Activated naive CD4-positive, alpha-beta T cell treated with anti-CD3 and anti-CD28 coated beads for 36 hours (primary cell): ENCODE data around the gene PSME1. TPM values are rescaled to one million over a fixed set of nuclear protein-coding genes. Genes with fewer than 3 reads are reported as not detected.

ENCODE experiments used
- CTCF ChIA-PET: fragments of 350-600 bp; sonication (Branson Sonifier 250); formaldehyde crosslinking; loops from one replicate; lab custom pipeline; 2021; ENCODE audit warnings: antibody characterized with exemption; lab: Charles Lee
- DNase-seq: peaks from one replicate; pipeline ENCODE4 v3.0.0-alpha.2; 2020
- H3K27ac Mint-ChIP-seq: one replicate; pipeline ENCODE4 v1.8.0; 2021; ENCODE audit warnings: mild to moderate bottlenecking, mixed read lengths
- H3K27me3 Mint-ChIP-seq: one replicate; pipeline ENCODE4 v1.8.0; 2021; ENCODE audit warnings: low read depth, mixed read lengths
- H3K36me3 Mint-ChIP-seq: one replicate; pipeline ENCODE4 v1.8.0; 2021; ENCODE audit warnings: low read depth, mixed read lengths
- H3K4me1 Mint-ChIP-seq: one replicate; pipeline ENCODE4 v1.8.0; 2021; ENCODE audit warnings: low read depth, mixed read lengths
- H3K4me3 Mint-ChIP-seq: one replicate; pipeline ENCODE4 v1.8.0; 2021; ENCODE audit warnings: mild to moderate bottlenecking, moderate library complexity, mixed read lengths
- H3K9me3 Mint-ChIP-seq: one replicate; pipeline ENCODE4 v1.8.0; 2021; ENCODE audit warnings: mixed read lengths
- intact Hi-C: fragments of 100-400 bp; cut with micrococcal nuclease; formaldehyde crosslinking; loops from one replicate; pipeline ENCODE4 v1.15.1; 2023
- total RNA-seq, 2 experiments: library from RNA; stranded (reverse); gene quantifications; one replicate each; pipeline ENCODE4 v1.2.3, GENCODE V29; 2021

PSME1 gene
- total RNA-seq, 2 experiments from 2014 or later = 406 to 416 TPM

- Mint-ChIP-seq H3K36me3 (peaks cover 30% of the 10 kb centered on the region), H3K27me3 (no peaks in the 10 kb centered on the region), H3K9me3 (no peaks in the 10 kb centered on the region), H3K4me3 (no peak overlapping the region), H3K27ac (no peak overlapping the region), H3K4me1 (peaks cover 10% of the 10 kb centered on the region)
- intact Hi-C loops = no loop called here
- DNase-seq = no peak
- CTCF ChIA-PET = interaction anchor here (0.6 to 11.7 kb wide), 9 partner anchors 7 to 140 kb away, joined by 3 to 237 read pairs (median 31); partner anchors contain the start of genes DCAF11, IRF9, NRL and PCK2
These were observed 29.2 kb upstream of the PSME1 start for GRCh38 chr14:24106672-24107271.

- Mint-ChIP-seq H3K36me3 (peaks cover 16% of the 10 kb centered on the region), H3K9me3 (no peaks in the 10 kb centered on the region), H3K27ac (peak overlapping the region; percentile 97), H3K4me3 (peak overlapping the region; percentile 50), H3K4me1 (peaks cover 10% of the 10 kb centered on the region), H3K27me3 (no peaks in the 10 kb centered on the region)
- CTCF ChIA-PET = interaction anchor here (0.6 to 11.7 kb wide), 33 partner anchors 10 to 519 kb away, joined by 3 to 237 read pairs (median 4); partner anchors contain the start of genes CARMIL3, CIDEB, EMC9 and IRF9
- intact Hi-C loops = loop anchor here (1.0 kb wide), 3 partner anchors 50 to 94 kb away; no protein-coding TSS in a partner anchor
- no peak for DNase-seq
These were observed 27.6 kb upstream of the PSME1 start for GRCh38 chr14:24108336-24108874.

- Mint-ChIP-seq H3K9me3 (no peaks in the 10 kb centered on the region), H3K4me1 (peaks cover 10% of the 10 kb centered on the region), H3K36me3 (peaks cover under 1% of the 10 kb centered on the region), H3K4me3 (no peak overlapping the region), H3K27ac (no peak overlapping the region), H3K27me3 (no peaks in the 10 kb centered on the region)
- intact Hi-C loops = loop anchor here (10.0 kb wide), 2 partner anchors 805 to 1105 kb away; partner anchors contain the start of genes BCL2L2 and PPP1R3E
- no peak for DNase-seq
- CTCF ChIA-PET = interaction anchor here (0.7 to 11.7 kb wide), 17 partner anchors 9 to 321 kb away, joined by 3 to 237 read pairs (median 4); partner anchors contain the start of genes CIDEB, EMC9, IRF9 and PCK2
These were observed 25.9 kb upstream of the PSME1 start for GRCh38 chr14:24110060-24110459.

GRCh38 chr14:24110523-24110922, 25.5 kb upstream of the PSME1 start:
- intact Hi-C loops = loop anchor here (10.0 kb wide), 2 partner anchors 806 to 1106 kb away; partner anchors contain the start of genes BCL2L2 and PPP1R3E
- CTCF ChIA-PET = interaction anchor here (0.8 to 11.7 kb wide), 13 partner anchors 9 to 197 kb away, joined by 3 to 237 read pairs (median 4); partner anchors contain the start of genes CIDEB, DHRS4L2, EMC9 and IRF9
- DNase-seq = no peak
- Mint-ChIP-seq H3K36me3 (peaks cover 3% of the 10 kb centered on the region), H3K9me3 (no peaks in the 10 kb centered on the region), H3K4me1 (peaks cover 13% of the 10 kb centered on the region), H3K27me3 (no peaks in the 10 kb centered on the region), H3K27ac (no peak overlapping the region), H3K4me3 (no peak overlapping the region)

- intact Hi-C loops = loop anchor here (10.0 kb wide), 2 partner anchors 809 to 1109 kb away; partner anchors contain the start of genes BCL2L2 and PPP1R3E
- Mint-ChIP-seq H3K27ac (peak overlapping the region; percentile 100), H3K4me1 (peaks cover 25% of the 10 kb centered on the region), H3K4me3 (peak overlapping the region; percentile 99), H3K9me3 (no peaks in the 10 kb centered on the region), H3K36me3 (peaks cover 21% of the 10 kb centered on the region), H3K27me3 (no peaks in the 10 kb centered on the region)
- no peak for DNase-seq
- CTCF ChIA-PET = interaction anchor here (0.7 to 4.1 kb wide), 8 partner anchors 8 to 1037 kb away, joined by 3 to 20 read pairs (median 6); partner anchors contain the start of genes PCK2, PSME1 and TINF2
These were observed 22.6 kb upstream of the PSME1 start for GRCh38 chr14:24113379-24113800.

GRCh38 chr14:24113801-24114531, 22.0 kb upstream of the PSME1 start:
- peaks cover 22% of the 10 kb centered on the region for H3K4me1 Mint-ChIP-seq
- H3K36me3 Mint-ChIP-seq = peaks cover 27% of the 10 kb centered on the region
- no peaks in the 10 kb centered on the region for H3K27me3 Mint-ChIP-seq
- H3K9me3 Mint-ChIP-seq = no peaks in the 10 kb centered on the region
- peak overlapping the region; percentile 99 for H3K4me3 Mint-ChIP-seq
- CTCF ChIA-PET = interaction anchor here (0.7 to 4.1 kb wide), 11 partner anchors 8 to 1037 kb away, joined by 3 to 20 read pairs (median 6); partner anchors contain the start of genes IRF9, PCK2, PSME1 and PSME2
- peak; percentile 91 for DNase-seq
- peak overlapping the region; percentile 100 for H3K27ac Mint-ChIP-seq
- intact Hi-C loops = loop anchor here (1.0 to 10.0 kb wide), 18 partner anchors 20 to 1109 kb away; partner anchors contain the start of genes BCL2L2, CHMP4A, DHRS1 and DHRS4L2

- Mint-ChIP-seq H3K27ac (peak within 1 kb of the TSS; percentile 100), H3K36me3 (peaks cover 33% of the 10 kb centered on the region), H3K9me3 (no peaks in the 10 kb centered on the region), H3K27me3 (no peaks in the 10 kb centered on the region), H3K4me3 (peak within 1 kb of the TSS; percentile 99), H3K4me1 (peaks cover 18% of the 10 kb centered on the region)
- intact Hi-C loops = loop anchor here (1.0 to 10.0 kb wide), 20 partner anchors 20 to 1110 kb away; partner anchors contain the start of genes AP1G2, BCL2L2, CHMP4A and DHRS1
- CTCF ChIA-PET = interaction anchor here (0.7 to 4.1 kb wide), 10 partner anchors 9 to 128 kb away, joined by 3 to 20 read pairs (median 8); partner anchors contain the start of genes IRF9, PSME1, PSME2 and RNF31
- peak; percentile 99 for DNase-seq
These were observed 21.2 kb upstream of the PSME1 start, which contains the start of the genes DCAF11 and NRL for GRCh38 chr14:24114532-24115421. DCAF11 (plus strand) TSS chr14:24114777; CDS start chr14:24115595, 818 bp downstream. NRL (minus strand) TSS chr14:24114949; CDS start chr14:24082848, 32,101 bp downstream.

GRCh38 chr14:24115422-24116127, 20.4 kb upstream of the PSME1 start:
- peaks cover 18% of the 10 kb centered on the region for H3K4me1 Mint-ChIP-seq
- H3K36me3 Mint-ChIP-seq = peaks cover 33% of the 10 kb centered on the region
- H3K27me3 Mint-ChIP-seq = no peaks in the 10 kb centered on the region
- H3K9me3 Mint-ChIP-seq = no peaks in the 10 kb centered on the region
- CTCF ChIA-PET = interaction anchor here (0.7 to 4.1 kb wide), 8 partner anchors 18 to 58 kb away, joined by 3 to 20 read pairs (median 12); partner anchors contain the start of genes IRF9, PSME1, PSME2 and RNF31
- peak overlapping the region; percentile 99 for H3K4me3 Mint-ChIP-seq
- no peak for DNase-seq
- intact Hi-C loops = loop anchor here (1.0 to 10.0 kb wide), 4 partner anchors 80 to 1111 kb away; partner anchors contain the start of genes AP1G2, BCL2L2, PPP1R3E and TM9SF1
- H3K27ac Mint-ChIP-seq = peak overlapping the region; percentile 100

- no peak for DNase-seq
- Mint-ChIP-seq H3K36me3 (peaks cover 36% of the 10 kb centered on the region), H3K27me3 (no peaks in the 10 kb centered on the region), H3K27ac (peak overlapping the region; percentile 100), H3K4me1 (peaks cover 18% of the 10 kb centered on the region), H3K4me3 (peak overlapping the region; percentile 99), H3K9me3 (no peaks in the 10 kb centered on the region)
- CTCF ChIA-PET = interaction anchor here (1.0 to 4.1 kb wide), 4 partner anchors 11 to 58 kb away, joined by 3 to 20 read pairs (median 10); partner anchors contain the start of gene IRF9
- intact Hi-C loops = loop anchor here (10.0 kb wide), 2 partner anchors 811 to 1111 kb away; partner anchors contain the start of genes BCL2L2 and PPP1R3E
These were observed 19.7 kb upstream of the PSME1 start for GRCh38 chr14:24116128-24116814.
